ENCODE results near the gene STKLD1.

GRCh38 chr9:133348718-133349573 lies 27.2 kb upstream of the STKLD1 start:
- TF ChIP-seq, protein P1, sequence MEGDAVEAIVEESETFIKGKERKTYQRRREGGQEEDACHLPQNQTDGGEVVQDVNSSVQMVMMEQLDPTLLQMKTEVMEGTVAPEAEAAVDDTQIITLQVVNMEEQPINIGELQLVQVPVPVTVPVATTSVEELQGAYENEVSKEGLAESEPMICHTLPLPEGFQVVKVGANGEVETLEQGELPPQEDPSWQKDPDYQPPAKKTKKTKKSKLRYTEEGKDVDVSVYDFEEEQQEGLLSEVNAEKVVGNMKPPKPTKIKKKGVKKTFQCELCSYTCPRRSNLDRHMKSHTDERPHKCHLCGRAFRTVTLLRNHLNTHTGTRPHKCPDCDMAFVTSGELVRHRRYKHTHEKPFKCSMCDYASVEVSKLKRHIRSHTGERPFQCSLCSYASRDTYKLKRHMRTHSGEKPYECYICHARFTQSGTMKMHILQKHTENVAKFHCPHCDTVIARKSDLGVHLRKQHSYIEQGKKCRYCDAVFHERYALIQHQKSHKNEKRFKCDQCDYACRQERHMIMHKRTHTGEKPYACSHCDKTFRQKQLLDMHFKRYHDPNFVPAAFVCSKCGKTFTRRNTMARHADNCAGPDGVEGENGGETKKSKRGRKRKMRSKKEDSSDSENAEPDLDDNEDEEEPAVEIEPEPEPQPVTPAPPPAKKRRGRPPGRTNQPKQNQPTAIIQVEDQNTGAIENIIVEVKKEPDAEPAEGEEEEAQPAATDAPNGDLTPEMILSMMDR (IDR thresholded peaks at IDR 0.05): no peak
- TF ChIP-seq EZH2 (IDR thresholded peaks at IDR 0.05; ENCODE audit: borderline replicate concordance, insufficient read depth, low read depth, low read length, poor library complexity, severe bottlenecking): no peak
